GM19452 (cell line): ENCODE results near the gene DIP2C.

ENCODE experiments used
- ATAC-seq: cut with Tn5 transposase; IDR thresholded peaks from one replicate; pipeline ENCODE4 v1.9.1; 2021; ENCODE audit not compliant: unreplicated experiment

DIP2C gene

DNA sequence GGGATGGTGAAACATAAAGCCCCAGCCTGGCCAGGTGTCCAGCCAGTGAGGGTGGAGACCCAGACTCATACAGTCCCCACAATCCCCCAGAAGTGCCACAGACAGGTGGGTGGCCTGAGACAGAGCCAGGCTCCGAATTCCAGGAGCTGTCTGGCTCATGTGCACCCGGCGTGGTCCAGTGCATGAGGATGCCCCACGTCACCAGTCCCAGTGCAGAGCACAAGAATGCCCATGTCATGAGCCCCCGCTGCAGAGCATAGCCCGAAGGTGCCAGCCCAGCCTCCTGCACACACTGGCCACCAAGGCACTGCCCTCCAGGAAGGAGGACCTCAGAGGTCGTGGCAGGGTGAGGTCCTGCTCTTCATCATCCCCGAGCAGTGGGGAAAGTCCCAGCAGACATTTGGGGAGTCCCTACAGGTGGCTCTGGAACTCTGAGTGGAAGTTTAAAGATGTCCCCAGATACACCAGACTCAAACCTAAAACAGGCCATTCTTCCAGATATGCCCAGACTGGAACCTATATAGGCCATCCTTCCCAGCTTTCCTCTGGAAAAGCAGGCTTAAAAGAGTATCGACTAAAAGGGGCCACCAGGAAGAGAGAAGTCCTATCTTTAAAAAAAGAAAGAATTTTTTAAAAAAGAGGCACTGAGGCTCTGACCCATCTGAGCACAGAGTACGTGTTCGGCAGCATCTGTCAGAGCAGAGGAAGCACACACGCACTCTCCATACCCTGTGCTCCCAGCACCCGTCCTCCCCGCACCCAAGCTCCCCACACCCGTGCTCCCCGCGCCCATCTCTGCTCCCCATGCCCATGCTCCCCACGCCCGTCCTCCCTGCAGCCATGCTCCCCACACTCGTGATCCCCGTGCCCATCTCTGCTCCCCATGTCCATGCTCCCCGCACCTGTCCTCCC, 11.5 kb downstream of the DIP2C start:
- ATAC-seq, result no peak

DNA sequence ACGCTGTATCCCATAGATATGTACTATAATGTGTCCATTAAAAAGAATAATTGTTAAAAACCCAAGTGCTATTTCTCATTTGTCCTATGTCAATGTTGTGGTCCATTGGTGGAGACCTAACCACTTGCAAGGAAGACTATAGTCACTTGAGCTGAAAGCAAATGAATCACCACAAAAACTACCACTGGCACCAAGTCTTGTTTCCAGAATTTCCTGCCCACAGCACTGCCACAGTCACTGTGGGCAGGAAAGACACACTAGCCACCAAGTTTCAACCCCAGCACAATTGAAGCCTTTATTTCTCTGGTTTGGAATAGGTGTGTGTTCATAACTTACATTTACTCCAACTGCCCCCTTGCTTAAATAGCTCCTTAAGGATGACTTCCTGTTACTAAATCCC, 12.4 kb downstream of the DIP2C start:
- ATAC-seq, result no peak

DNA sequence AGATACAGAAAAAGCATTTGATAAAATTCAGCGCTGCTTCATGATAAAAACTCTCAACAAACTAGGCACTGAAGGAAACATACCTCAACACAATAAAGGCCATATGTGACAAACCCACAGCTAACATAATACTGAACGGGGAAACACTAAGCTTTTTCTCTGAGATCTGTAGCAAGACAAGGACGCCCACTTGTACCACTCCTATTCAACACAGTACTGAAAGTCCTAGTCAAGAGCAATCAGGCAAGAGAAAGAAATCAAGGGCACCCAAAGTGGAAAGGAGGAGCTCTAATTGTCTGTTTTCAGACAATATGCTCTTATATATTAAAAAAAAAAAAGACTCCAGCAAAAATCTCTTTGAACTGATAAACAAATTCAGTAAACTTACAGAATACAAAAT, 13.3 kb downstream of the DIP2C start:
- no peak for ATAC-seq

DNA sequence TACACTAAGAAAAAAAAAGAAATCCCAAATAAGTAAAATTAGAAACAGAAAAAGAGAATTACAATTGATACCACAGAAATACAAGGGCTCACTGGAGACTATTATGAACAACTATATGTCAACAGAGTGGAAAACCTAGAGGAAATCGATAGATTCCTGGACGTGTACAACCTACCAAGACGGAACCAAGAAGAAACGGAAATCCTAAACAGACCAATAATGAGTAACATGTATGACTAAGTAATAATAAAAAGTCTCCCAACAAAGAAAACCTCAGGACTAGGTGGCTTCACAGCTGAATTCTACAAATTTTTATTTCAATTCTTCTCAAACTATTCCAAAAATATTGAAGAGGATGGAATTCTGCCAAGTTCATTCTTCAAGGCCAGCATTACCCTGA, 13.9 kb downstream of the DIP2C start:
- ATAC-seq, result no peak

DNA sequence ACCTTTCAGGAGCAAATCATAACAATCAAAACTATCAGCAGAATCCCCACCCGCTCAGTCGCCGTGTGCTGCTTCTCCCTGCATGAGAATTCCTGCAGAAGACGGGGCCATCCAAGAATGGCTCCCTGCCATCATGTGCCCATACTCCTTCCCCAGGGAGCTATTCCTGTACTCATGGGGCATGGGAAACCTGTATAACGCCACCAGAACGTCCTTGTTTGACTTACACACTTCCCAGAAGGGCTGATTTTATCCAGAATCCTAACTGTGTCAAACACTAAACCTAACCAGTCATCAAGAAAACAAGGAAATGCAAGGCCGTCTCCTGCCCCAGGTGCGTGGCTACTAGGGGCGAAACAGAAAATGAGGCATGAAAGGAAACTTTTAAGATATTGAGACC, 16.0 kb downstream of the DIP2C start:
- no peak for ATAC-seq

DNA sequence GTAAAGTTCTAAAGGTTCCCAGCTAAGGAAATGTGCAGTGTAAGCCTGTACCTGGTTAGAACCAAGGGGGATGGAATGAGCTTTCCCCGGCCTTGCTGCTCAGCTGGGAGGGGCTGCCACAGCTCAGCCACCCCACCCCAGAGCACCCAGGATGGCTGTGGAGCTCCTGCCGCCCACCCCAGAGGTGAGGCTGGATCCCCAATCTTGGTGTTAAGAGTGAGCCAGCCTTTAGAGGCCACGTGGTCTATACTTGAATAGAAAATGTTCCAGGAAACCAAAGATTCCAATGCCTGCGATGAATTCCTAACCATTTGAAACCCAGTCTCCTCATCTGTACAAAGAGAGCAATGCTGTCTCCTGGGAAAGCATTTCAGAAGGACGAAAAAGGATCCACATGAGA, 16.5 kb downstream of the DIP2C start:
- ATAC-seq, result no peak

DNA sequence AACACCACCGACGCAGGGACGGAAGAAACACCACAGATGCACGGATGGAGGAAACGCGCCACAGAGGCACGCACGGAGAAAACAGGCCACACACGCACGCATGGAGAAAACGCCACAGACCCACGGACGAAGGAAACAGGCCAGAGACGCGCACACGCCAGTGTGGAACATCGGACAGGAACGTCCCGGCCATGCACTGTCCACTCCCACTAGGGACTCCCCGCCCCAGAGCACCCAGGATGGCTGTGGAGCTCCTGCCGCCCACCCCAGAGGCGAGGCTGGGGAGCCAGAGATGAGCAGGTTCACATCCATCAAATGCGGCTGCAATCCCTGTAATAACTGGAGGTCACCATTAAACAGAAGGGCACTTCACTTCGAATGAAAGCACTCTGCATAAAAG, 17.3 kb downstream of the DIP2C start:
- ATAC-seq, result no peak

DNA sequence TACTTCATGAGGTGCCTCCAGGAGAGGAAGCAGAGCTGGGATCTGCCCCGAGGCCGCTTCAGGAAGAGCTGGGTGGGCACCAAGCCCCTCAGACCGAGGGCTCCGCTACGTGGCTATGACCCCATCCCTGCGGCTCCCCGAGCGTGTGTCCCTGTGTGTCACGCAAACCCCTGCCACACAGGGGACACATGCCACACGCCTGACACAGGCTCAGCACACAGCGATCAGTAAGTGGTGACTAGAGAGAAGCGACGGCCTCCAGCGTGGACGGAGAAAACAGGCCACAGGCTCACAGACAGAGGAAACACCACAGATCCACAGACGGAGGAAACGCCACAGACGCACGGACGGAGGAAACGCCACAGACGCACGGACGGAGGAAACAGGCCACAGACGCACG, 18.5 kb downstream of the DIP2C start:
- ATAC-seq, result no peak

DNA sequence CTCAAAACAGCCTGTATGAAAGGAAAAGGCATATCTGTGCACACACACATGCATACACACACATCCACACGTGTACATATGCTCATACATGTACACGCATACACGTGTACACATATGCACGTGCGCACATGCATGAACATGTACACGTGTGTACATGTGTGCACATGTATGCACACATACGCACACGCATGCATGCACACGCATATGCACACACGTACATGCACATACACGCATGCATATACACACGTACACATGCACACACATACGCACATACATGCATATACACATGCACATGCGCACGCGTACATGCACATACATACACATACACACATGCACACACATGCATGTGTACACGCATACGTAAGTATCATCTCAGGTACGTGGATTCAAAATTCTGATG, 19.4 kb downstream of the DIP2C start:
- ATAC-seq, result no peak

DNA sequence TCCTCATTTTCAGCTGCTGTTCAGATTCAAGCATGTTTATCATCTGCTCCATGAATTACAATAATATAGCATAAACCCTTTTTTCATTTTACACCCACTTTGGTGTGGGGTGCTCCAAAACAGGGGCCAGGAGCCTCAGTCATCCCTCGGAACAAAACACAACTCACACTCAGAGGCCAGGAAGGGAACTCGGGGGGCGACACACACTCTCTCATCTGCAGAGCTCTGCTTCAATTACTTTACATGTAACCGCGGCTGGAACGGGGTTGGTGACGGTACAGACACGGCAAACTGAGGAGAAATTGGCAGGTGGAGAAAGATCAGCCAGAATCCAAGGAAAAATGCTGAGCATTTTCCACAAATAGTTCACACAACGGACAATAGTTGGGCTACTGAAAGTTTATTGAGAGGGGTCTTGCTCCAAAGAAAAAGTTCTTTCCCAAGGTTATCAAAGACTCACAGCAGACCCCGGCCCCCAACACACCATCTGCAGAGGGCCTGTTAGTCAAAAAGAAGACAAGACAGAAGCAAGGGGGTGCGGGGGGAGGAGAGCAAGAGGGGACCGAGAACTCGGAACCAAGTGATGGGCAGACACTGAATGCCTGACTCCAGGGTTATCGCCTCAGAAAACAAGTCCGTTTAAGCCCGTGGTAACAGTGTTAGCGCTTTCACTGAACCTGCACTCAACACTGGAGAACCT, 20.5 kb downstream of the DIP2C start:
- no peak for ATAC-seq

DNA sequence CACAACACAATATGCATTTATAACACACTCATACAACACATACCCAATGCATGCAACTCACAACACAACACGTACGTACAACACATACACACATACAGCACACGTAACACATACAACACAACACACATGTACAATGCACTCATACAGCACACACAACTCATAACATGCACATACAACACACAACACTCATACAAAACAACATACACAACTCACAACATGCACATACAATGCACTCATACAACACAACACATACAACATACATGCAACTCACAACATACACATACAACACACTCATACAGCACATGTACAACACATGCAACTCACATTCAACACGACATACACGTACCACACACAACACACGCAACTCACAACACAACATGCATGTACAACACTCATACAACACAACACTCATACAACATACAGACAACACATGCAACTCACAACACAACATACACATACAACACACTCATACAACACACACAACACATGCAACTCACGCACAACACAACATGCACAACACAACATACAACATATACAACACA, 21.8 kb downstream of the DIP2C start:
- no peak for ATAC-seq

DNA sequence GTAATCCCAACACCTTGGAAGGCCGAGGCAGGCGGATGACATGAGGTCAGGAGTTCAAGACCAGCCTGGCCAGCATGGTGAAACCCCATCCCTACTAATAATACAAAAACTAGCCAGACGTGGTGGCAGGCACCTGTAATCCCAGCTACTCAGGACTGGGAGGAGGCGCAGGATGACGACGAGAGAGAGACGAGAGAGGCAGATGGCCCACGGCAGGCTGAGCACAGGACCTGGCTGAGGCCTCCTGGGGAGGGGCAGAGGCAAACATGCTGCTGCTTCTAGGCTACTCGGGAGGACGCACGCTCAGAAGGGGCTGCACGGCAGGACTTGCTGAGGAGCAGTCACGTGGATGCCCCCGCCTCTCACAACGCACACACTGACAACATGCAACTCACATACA, 22.4 kb downstream of the DIP2C start:
- ATAC-seq, result no peak

DNA sequence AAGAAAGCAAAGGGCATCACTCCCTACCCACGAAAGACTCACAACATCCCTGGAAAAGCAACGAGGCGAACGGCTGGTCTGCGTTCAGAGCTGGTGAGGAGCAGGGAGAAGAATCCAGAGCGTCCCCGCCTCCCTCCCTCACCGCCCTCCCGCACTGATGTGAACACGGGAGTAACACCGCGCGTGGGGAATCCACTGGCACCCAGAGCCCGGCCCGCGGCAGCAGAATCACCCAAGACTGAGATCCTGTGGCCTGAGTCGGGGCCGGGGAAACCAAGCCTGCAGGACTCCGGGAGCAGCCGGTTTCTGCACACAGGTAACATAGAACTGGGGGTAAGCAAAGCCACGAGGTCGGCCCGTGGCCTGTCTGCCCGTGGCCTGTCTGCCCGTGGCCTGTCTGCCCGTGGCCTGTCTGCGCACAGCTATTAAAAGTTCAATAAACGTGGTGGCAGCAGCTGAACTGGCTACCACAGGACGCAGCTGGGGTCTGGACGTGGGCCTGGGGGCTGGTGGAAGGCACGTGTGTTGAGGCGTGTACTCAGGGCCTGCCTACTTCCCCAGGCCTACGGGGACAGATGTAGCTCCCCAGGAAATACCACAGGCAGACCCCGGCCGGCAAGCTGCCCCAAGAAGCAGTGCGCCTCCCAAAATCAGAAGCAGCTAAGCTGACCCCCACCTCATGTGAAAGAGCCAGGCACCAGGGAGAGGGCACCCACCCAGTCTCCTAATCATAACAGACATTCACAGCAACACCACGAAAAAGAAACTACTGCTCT, 23.0 kb downstream of the DIP2C start:
- ATAC-seq, result no peak

DNA sequence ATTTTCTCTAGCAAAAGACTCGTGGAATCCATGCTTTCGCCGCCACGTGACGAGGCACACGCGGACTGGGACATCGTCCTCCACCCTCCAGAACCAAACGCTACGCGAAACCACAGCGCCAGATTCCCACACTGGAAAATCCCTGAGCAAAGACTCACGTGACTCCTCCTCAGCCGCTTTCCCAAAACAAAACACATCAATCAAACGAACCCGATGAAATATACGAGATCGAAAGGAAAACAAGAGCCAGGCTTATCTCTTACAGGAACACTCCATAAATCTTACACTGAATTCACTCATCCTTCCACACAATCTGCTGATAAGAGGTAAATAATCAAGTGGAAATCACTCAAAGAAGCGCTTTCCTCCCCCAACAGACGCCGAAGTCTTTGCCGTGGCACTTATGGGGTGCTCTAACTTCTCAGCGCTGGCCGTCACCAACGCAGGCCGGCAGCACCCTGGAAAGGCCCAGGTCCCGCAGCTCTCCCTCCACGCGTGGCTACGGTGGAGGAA, 23.8 kb downstream of the DIP2C start:
- no peak for ATAC-seq

DNA sequence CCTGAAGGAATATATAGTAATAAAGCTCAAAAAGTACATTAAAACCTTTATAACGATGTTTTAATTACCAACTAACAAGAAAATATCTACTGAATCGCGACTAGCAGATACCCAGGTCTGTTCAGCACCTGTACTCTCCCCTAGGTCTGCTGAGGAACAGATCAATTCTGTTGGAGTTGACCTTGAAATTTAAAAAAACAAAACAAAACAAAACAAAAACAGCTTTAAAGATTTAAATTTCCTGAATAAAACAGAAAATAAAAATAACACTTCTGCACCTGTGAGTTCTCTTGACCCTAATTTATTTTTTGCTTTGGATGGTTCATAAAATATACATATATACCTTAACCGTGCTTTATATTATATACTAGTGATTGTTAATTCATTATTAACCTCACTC, 24.6 kb downstream of the DIP2C start:
- no peak for ATAC-seq

DNA sequence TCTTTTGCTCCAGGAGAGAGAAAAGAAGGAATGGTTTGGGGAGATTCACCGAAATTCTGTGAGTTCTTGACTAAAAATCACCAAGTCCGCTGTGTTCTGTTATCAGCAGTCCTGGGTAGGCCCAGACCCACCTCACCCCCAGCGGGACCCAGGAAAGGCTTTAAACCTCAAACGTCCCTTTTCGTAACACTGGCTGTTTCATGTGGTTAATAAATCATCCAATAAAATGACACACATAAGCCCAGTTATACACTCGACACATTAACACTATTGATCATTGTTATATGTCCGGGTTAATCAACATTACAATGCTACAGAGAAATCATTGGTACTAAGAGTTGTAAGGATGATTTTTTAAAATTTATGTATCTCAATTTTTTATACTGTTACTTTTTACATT, 25.2 kb downstream of the DIP2C start:
- ATAC-seq, result no peak

DNA sequence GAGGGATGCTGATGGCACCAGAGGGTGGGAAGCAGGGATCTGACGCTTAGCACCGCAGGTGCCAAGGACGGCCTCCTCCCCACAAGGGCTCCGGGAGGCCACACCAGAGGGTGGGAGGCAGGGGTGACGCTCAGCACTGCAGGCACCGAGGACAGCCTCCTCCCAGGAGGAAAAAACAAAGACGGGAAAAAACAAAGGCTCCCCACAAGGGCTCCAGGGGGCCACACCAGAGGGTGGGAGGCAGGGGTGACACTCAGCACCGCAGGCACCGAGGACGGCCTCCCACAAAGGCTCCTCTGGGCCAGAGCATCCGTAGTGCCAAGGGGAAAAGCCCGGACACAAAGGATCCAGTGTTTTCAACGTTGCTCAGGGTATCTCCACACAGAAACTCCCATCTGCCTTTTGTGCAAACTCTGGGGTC, 25.6 kb downstream of the DIP2C start:
- no peak for ATAC-seq

DNA sequence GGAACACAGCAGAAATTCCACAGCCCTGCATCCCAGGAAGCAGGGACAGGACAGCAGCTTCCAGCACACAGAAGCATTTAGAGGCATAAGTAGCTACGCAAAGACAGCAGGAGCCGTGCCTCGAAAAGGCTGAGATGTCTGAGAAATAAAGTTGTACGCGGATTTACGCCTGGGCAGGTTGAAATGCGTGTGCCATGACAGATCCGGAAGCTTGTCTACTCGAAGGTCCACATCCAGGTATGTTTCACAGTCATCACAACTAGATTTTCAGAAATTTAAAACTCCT, 26.1 kb downstream of the DIP2C start:
- no peak for ATAC-seq

DNA sequence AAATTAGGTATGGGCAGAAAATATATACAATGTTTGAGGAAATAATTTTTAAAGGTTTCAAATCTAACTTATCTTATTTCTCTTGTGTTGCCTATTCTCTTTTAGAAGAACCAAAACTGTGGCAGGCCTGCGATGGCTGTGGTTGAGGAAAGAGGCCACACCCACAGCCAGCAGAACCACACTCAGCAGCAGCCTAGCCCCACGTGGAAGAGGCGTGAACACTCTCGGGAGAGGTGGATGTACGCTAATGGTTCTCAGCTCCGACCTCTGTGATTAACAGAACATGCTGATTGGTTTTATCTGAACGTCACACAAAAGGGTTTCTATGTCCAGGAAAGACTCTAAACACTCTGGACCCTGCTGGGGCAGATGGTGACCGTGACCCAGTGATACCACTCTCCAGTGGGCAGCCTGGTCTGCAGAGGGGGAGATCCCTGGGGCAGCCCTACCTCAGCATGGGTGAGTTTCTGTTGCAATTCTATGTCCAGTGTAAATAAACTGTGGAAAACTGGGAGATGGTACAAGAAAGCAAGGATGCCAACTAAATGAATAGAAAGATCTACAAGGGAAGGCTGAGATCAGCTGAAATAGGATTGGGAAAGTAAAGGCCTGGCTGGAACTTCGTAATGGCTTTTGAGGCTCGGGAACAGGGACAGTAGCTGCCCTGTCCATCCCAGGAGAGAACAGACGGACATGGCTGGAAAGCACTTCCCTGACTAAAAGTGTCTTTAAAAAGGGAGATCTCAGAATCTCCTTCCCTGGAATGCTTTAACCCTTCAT, 26.6 kb downstream of the DIP2C start:
- ATAC-seq, result no peak

DNA sequence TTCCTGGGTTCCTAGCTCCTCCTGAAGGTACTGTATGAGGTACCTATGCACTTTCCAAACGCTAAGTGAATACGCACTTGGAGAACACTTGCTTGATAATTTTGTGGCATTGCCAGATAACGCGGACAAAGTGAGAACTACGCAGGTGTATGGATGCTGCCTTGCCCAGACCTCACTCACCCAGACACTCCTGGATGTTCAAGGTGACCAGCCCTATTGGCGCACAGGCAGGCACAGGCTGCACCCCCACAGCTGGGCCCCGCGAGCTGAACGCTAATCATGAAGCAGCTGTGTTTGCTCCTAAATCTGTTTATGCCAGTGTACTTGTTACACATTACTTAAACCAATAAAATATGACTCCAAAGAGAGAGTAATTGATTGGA, 27.3 kb downstream of the DIP2C start:
- no peak for ATAC-seq
